Glomerular visceral epithelial cell (primary cell): ENCODE measurements around the gene DLGAP4.
"Not testable (repeated sequence)": the region's sequence is repeated elsewhere in the genome, so short reads cannot be mapped to it uniquely, and the experiment has no call there.

Experiments
- DNase-seq: peaks from one replicate; pipeline ENCODE4 v3.0.0-alpha.2; 2016; ENCODE audit errors: extremely low spot score

Gene DLGAP4

DNA sequence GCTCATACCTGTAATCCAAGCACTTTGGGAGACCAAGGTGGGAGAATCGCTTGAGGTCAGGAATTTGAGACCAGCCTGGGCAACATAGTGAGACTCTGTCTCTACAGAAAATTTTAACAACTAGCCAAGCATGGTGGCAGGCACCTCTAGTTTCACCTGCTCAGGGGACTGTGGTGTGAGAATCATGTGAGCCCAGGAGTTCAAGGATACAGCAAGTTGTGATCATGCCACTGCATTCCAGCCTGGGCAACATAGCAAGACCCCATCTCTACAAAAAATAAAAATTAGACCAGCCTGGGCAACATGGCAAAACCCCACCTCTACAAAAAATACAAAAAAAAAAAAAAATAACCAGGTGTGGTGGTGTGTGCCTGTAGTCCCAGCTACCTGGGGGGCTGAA lies 73.8 kb downstream of the DLGAP4 start:
- DNase-seq, result not testable (repeated sequence)

DNA sequence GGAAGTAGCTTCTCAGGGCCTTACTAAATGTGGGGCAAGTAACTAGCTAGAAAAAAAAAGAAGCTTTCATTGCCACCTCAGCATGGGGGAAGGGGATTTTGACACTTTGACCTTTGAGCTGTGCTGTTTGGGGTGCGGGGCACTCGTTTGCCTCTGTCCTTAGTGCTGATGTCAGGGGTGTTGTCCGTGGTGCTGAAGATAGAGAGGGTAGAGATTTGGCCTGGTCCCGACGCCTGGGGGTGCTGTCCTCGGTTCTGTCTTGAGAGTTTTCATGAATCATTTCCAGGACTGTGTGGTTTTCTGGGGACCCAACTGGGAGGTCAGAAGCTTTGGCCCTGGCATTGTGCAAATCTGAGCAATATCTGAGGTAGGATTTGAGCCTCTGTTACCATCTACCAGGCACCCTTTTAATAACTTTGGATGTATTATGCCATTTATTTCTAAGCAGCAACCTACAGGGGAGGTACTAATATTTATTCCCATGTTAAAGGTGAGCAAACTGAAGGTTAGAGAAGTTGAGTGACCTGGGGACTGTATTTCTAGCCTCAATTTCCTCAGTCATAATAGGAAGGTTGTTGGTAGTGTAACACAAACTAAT lies 78.0 kb downstream of the DLGAP4 start:
- peak; percentile 36 for DNase-seq

DNA sequence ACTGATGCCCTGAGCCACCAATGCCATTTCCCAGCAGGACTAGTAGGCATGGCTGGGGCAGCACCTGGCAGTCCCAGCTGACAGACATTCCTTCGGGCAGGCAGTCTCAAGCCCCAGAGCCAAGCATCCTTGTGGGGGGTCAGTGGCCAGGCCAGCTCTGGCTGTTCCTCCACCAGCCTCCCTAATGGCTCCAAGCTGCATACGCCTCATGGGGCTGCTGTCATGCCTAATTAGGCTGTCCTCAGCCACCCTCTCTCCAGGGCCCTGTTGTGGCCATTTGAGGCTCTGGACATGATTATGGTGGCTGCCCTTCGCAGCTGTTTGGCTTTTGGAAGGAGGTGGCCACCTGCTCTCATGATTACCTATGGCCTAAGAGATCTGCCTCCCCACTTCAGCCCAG lies 79.4 kb downstream of the DLGAP4 start:
- no peak for DNase-seq

DNA sequence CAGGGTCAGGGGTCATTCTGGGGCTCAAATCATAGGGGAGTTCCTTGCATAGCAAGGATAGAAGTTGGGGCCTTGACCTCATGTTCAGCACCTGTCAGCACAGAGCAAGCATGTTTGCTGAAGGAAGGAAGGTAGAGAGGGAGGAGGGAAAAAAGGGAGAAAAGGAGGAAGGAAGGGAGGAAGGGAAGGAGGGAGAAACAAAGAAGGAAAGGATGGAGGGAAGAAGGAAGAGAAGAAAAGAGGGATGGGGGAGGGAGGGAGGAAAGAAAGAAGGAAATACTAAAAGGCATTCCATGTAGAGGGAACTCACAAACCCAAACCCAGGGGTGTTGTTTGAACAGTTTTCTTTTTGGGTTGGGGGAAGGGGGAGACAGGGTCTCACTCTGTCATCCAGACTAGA lies 80.1 kb downstream of the DLGAP4 start:
- no peak for DNase-seq

DNA sequence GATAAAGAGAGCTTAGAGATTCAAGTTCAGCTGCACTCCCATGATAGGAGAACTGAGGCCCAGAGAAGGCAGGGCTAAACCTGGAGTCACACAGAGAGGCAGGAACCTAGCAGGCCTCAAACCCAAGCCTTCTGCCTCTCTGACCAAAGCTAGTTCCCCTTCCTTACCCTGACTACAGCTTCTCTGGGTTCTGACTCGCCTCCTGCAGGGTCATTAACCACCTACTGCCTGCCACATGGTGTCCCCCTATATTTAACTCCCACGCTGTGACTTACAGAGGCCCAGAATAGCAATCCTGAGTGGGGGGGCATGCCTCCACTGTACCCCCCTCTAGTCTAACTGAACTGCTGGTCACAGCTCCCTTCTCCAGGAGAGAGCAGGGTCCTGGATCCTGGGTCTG lies 84.1 kb downstream of the DLGAP4 start:
- no peak for DNase-seq

DNA sequence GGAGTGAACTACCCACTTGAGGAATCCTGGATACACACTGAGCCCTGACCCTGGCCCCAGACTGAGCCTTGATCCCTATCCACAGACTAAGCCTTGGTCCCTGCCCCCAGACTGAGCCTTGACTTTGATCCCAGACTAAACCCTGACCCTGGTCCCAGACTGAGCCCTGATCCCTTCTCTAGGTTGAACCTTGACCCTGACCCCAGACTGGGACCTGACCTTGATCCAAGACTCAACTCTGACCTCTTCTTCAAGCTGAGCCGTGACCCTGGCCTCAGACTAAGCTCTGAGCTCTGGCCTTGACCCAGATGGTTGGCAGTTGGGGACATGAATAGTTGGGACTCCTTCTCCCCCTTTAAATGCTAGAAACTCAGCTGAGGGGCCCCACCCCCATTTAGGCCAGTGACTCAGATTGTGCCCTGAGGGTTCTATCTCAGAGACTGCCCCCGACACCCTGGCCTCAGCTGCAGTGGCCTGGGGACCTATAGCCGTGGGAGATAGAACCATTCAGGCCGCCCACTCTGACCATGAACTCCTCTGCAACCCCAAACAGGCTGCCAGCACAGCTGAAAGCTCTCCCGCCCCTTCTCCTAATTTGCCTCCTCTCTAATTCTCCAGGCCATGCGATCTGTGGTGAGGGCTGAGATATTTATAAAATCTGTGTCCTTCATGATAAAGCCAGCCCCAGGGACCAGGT lies 84.7 kb downstream of the DLGAP4 start:
- no peak for DNase-seq

DNA sequence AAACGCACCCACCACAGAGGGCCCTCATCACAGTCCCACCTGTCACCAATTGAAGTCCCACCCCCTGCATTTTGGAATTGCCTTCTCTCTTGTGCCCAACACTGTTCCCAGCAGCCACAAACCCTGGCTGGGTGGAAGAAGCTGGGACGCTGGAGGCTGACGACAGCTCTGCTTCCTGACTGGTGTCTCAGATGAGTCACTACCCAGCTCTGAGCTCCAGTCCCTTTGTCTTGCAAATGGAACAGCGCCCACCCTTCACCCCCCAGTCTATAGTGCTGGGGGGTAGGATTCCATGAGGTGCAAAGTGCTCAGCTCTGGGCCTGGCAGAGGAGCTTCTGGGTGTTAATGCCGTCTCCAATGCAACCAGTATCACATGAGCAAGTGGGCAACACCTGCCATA lies 85.3 kb downstream of the DLGAP4 start:
- no peak for DNase-seq

DNA sequence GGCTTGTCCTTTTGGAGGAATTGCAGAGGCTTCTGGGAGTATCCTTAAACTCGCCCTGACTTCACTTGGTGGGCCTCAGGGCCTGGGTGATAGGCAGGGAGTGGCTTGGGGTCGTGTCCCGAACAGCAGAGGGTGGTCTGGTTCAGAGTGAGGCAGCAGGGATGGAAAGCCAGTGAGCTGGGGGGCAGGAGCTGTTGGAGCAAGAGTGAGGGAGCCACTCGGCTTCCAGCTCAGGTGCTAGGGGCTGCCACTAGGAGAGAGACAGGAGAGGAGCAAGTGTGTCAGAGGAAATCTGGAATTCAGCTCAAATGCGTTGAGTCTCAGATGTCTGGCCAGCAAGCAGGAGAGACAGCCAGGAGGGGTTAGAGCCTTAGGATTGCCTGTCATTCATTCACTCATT lies 85.8 kb downstream of the DLGAP4 start:
- DNase-seq, result no peak

DNA sequence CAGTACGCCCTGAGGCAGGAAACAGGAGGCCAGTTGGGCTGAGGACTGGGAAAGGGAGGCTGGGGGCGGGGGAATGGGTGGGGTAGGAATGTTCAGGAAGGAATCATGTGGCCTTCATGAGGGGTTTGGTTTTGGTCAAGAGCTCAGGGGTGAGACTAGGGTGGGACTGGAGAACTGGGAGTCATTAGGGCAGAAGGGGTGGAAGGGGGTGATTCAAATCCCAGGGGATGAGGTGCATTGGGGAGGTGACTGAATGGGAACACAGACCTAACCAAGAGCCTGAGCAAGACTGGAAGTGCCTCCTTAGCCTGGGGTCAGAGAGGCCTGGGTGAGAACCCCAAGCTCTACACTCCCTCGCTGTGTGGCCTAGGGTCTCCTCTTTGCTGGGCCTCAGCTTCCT lies 86.8 kb downstream of the DLGAP4 start:
- no peak for DNase-seq

DNA sequence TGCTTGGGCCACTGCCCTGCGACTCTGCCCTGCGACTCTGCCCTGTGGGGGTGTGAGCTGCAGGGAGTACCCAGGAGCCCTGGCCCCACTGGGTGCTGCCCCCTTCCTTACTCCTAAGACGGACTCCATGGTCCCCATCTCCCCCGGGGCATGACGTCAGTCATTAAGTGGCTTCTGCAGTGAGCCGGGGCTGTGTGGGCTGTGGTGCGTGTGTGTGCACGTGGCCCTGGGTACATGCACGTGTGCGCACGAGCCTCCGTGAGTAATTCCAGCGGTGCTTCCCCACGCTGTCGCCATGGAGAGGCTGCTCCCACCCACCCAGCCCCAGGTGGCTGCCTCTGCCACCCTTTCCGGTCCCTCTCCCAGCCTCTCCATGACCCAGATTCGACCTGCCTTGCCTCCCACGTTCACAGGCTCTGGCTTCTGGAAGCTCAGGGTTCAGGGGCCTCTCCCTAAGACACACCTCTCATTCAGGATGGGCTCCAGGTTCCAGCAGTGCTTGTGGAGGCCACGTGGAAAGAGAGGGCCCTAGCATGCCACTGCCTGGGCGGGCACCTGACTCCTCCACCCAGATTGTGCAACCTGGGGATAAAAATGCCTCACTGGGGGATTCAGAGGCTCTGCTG lies 88.3 kb downstream of the DLGAP4 start:
- peak; percentile 21 for DNase-seq

DNA sequence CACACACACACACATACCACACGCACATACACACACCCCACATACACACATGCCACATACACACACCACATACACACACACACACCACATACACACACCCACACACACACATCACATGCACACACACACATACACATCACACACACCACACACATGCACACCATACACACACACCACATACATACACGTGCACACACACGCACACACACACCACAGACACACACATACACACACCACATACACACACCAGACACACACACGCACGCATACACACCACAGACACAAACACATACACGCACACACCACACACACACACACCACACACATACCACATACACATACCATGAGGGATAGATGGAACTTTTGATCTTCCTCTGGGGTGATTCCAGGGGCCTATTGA lies 90.2 kb downstream of the DLGAP4 start:
- DNase-seq, result no peak

DNA sequence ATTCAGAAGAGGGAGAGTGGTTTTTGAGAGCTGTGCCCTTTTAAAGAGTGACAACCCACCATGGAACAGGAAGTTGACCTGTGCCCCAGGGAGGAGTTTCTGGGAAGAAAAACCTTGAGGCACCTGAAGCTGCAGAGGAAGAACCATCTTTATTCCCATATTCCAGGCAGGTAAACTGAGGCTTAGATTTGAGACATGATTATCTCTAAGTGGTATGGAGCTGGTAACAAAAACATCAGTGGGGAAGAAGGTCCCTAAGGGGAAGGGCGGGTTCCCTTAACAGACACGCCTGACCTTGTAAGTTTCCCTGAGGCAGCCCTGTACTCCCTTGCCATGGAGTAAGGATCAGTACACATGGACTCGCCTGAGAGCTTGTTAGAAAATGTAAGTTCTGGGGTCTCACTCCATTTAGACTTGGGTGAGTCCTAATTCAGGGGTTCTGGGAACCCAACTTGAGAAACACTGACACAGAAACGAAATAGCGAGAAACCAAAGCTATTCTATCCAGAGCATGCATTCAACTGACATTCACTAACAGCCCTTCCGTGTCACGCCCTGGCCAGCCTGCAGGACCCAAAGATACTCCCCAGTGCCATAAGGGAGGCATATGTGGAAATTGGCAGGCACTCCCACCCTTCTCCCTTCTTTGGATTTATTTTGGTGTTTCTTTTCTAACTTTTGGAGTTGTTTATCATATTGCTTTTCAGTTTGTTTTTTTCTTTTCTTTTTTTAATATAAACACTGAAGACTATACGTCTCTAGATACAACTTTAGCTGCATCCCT lies 90.9 kb downstream of the DLGAP4 start:
- no peak for DNase-seq

DNA sequence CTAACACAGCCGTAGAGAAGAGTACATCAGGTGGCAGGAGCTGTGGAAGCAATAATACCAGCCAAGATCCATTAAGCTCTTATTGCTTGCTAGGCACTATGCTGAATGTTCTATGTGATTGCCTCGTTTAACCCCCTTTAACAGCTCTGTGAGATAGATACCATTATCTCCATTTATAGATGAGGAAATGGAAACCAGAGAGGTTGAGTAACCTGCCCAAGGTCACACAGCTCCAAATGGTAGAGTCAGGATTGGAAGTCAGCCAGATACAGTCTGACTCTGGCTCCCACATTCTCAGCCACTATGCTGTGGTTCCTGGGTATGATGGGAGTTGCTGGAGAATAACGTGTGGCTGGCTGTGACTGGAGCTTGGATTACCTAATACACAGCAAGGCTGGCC lies 92.4 kb downstream of the DLGAP4 start:
- DNase-seq, result no peak

DNA sequence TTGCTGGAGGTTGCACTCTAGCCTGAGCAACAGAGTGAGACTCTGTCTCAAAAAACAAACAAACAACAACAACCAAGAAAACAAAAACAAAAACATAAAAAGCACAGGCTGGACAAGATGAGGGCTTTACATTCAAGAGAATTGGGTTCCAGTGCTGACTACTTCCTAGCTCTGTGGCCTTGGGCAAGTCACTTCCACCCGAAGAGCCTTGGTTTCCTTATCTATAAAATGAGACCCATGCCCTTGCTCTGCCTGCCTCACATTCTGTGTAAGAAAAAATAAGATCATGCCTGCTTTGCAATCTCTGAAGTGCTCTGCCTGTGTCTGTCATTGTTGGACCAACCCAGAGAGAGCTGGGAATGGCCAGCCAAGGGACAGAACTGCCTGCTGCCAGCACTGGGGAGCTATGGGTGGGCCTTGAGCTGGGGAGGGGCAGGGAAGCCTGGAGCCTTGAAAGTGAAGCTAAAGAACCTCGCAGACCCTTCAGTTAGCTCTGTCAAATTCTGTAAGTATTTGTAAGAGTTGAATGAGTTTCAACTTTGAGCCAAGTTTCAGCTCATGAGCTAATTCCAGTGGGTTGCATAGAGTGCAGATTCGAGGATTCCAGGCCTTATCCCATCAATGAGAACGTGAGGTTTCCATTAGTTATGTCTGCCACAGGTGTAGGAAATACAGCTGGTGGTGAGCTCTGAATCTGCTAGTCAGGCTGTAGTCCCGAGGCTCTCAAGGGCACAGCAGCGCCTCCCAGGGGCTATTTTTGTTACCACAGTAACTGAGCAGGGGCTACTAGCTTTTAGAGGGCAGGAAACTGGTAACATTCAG lies 93.2 kb downstream of the DLGAP4 start:
- peak; percentile 25 for DNase-seq

DNA sequence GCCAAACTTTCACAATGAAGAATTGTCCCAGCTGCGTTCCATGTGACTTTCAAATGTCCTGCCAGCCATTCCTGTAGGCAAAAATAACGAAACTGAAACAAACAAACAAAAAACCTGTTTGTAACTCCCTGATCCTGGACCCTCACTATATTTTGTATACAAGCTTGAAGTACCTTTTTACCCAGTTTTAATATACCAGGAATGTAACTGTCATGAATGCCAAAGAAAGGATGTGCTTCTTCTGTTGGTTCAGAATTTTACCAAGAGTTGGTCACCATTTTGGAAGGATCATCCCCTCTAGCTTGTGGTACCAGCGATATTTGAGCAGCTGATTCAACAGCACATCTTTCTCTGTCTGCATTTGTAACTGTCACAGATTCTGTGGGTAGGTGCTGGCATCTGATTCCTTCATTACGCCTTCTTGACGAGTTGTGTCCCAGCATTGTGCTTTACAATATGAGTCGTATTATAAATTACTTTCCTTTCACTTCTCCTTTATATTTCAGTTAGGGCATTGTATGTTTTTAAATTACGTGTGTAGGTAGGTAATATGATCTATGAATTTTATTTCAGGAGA lies 93.9 kb downstream of the DLGAP4 start:
- no peak for DNase-seq

DNA sequence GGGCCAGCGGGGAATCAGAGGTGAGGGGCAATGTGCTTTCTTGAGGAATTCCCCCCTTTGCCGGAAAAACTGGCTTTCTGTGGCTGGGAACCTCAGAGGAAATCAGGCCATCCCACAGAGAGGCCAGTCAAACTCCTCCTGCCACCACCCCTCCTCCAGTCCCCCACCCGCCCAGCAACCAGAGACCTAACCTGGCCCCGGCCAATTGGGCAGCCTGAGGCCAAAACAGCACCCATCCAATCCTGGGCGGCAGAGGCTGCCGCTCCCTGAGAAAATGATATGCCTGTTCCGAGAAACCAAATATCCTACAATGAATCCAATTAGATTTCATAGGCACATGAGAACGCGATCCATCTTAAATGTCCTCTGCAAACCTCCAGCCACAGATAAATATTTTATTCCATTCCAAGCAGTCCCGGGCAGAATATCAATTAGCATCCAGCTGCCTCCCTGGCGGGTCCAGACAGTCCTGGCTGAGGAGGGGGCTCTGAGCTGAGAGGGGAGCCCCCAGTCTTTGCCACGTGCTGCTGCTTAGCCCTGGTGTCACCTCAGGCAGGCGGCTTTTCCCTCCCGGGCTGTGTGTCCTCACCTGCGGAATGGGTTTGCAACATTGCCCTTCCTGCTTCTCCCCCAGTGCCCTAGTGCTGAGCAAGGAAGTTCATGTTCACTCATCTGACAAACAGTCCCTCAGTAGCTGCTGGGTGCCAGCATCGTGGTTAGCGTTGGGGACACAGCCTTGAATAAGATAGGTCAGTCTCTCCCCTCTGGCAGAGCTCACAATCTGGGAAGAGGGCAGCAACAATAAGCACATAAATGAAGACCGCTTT lies 95.0 kb downstream of the DLGAP4 start:
- DNase-seq, result no peak

DNA sequence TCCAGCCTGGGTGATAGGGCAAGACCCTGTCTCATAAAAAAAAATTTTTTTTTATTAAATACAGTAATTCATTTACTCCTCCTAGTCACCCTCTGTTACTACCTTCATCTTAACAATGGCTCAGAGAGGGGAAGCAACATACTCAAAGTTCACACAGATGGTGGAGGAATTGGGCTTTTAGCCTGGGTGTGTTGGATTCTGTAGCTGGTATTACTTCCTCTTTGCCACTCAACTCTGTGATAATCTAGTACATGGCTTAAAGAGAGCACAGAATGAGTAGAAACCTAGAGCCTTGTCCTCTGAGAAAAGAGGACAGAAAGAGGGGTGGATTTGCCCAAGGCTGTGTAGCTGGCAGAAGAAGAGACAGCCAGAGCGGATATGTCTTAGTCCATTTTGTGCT lies 96.6 kb downstream of the DLGAP4 start:
- DNase-seq, result no peak

DNA sequence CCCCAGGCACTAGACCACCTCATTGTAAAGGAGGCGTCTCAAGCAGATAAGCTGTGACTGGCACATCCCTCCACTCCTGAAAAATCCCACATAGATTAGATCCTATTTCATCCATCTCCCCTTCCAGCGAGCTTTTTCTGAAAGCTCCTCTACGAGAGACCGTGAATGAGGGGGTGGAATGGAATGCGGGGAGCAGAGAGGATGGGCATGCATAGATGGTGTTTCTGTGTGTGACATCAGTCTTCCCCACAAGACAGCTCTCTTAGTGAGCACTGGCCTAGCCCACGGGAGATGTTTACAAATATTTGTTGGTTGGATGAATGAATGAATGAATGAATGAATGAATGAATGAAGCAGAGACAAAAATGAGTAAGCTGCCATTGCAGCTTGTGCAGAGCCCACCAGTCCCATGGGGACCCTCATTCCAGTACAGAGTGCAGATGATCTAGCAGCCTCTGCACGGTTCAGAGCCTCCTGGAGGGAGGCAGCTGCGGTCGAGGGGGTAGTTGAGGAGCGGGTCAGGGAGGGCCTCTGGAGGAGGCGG lies 98.4 kb downstream of the DLGAP4 start:
- no peak for DNase-seq

DNA sequence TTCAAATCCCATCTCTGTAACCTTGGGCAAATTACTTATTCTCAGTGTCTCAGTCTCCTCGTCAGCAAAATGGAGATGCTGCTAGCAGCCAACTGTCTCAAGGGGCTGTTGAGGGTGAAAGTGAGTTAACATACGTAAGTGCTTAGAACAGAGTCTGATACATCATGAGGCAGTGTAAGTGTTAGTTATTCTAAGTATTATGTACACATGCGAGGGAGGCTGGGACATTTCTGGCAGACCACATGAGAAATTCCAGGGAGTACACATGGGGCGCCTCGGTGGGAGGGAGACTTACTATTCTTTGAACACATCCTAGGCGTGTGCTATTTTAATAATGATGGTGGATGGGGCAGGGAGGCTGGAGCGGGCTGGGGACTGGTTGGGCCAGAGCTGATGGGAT lies 99.1 kb downstream of the DLGAP4 start:
- no peak for DNase-seq

DNA sequence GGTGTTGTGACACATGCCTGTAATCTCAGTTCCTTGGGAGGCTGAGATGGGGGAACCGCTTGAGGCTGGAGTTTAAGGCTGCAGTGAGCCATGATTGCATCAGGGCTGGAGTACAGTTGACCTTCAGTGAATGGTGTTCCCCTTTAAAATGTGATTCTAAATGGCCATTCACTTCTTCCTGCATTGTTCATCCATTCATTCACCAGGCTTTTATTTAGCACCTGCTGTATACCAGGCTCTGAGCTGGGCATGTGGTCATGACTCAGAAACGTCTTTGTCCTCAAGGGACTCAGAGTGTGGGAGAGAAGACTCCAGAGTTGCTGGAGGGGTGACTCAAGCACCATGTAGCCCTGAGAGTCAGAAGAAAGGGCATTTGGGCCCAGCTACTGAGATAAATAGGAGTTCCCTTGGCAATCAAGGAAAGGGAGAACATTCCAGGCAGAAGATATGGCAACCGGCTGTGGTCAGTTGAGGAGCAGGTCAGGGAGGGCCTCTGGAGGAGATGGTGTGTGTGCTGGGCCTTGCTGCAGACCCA lies 101.1 kb downstream of the DLGAP4 start:
- no peak for DNase-seq
